ENCODE results near the gene NFIA.

GRCh38 chr1:61334718-61335589 is 252.6 kb downstream of the NFIA start:
- TF ChIP-seq CTCF (IDR thresholded peaks at IDR 0.05): no peak
- TF ChIP-seq POLR2A (IDR thresholded peaks at IDR 0.05): no peak
